MCF 10A (cell line): ENCODE measurements around the gene PLEKHA7. TPM values are rescaled to one million over a fixed set of nuclear protein-coding genes. Genes with fewer than 3 reads are reported as not detected.

ENCODE experiments used
- BruUV-seq: library from RNA; stranded (reverse); fragments of 400-500 nt; replicated peaks from 2 replicates; lab custom pipeline; 2021; lab: Mats Ljungman, UMichigan
- CTCF ChIA-PET: fragments of 300-600 bp; sonication (Branson Sonifier 250); formaldehyde crosslinking; extraction: SDS; loops from one replicate; lab custom pipeline; 2021; ENCODE audit warnings: antibody characterized with exemption, inconsistent platforms; lab: Yijun Ruan, JAX
- POLR2A ChIA-PET: fragments of 300-600, 350-650 bp; sonication (Branson Sonifier 250); formaldehyde crosslinking; extraction: SDS; loops from one replicate; lab custom pipeline; 2020; ENCODE audit warnings: antibody characterized with exemption, inconsistent platforms; lab: Yijun Ruan, JAX
- DNase-seq: peaks from one replicate; pipeline ENCODE4 v3.0.0-alpha.2; 2018; ENCODE audit not compliant: unreplicated experiment
- H3K27ac Mint-ChIP-seq: one replicate; pipeline ENCODE4 v1.8.0; 2022; ENCODE audit warnings: mild to moderate bottlenecking, low read depth, mixed read lengths; ENCODE audit not compliant: unreplicated experiment
- H3K27me3 Mint-ChIP-seq: one replicate; pipeline ENCODE4 v1.8.0; 2022; ENCODE audit warnings: mixed read lengths; ENCODE audit not compliant: insufficient read depth, unreplicated experiment
- H3K36me3 Mint-ChIP-seq: one replicate; pipeline ENCODE4 v1.8.0; 2022; ENCODE audit warnings: mild to moderate bottlenecking, moderate library complexity, mixed read lengths; ENCODE audit not compliant: insufficient read depth, unreplicated experiment
- H3K4me1 Mint-ChIP-seq: one replicate; pipeline ENCODE4 v1.8.0; 2022; ENCODE audit warnings: mixed read lengths; ENCODE audit not compliant: insufficient read depth, unreplicated experiment
- H3K4me3 Mint-ChIP-seq: one replicate; pipeline ENCODE4 v1.8.0; 2022; ENCODE audit warnings: mild to moderate bottlenecking, moderate library complexity, mixed read lengths; ENCODE audit not compliant: unreplicated experiment
- H3K9me3 Mint-ChIP-seq: one replicate; pipeline ENCODE4 v1.8.0; 2022; ENCODE audit warnings: mixed read lengths; ENCODE audit not compliant: unreplicated experiment
- intact Hi-C: fragments of 100-400 bp; cut with micrococcal nuclease; formaldehyde crosslinking; loops from 2 replicates; pipeline ENCODE4 v1.14.1; 2022
- total RNA-seq: library from RNA; stranded (reverse); gene quantifications from 2 replicates; pipeline ENCODE4 v1.2.3, GENCODE V29; 2022
- TF ChIP-seq, protein P1 (sequence below): fragments of 200-600 bp; IDR thresholded peaks from one replicate; pipeline ENCODE4 v1.8.0; 2022; ENCODE audit warnings: antibody characterized with exemption, mild to moderate bottlenecking; ENCODE audit not compliant: unreplicated experiment

The PLEKHA7 gene
- total RNA-seq, 1 experiment from 2014 or later = 2.8 TPM

- H3K4me3 Mint-ChIP-seq = no peak overlapping the region
- no TSS peak for BruUV-seq
- no peak for DNase-seq
- intact Hi-C loops = no loop called here
- ChIA-PET POLR2A (interaction anchor here (1.3 kb wide), 1 partner anchor 27 kb away, joined by 4 read pairs; no protein-coding TSS in a partner anchor), CTCF (interaction anchor here (0.5 to 8.2 kb wide), 16 partner anchors 10 to 446 kb away, joined by 3 to 72 read pairs (median 4); no protein-coding TSS in a partner anchor)
- no peaks in the 10 kb centered on the region for H3K9me3 Mint-ChIP-seq
- H3K27me3 Mint-ChIP-seq = no peaks in the 10 kb centered on the region
- H3K4me1 Mint-ChIP-seq = peaks cover 22% of the 10 kb centered on the region
- TF ChIP-seq, protein P1, sequence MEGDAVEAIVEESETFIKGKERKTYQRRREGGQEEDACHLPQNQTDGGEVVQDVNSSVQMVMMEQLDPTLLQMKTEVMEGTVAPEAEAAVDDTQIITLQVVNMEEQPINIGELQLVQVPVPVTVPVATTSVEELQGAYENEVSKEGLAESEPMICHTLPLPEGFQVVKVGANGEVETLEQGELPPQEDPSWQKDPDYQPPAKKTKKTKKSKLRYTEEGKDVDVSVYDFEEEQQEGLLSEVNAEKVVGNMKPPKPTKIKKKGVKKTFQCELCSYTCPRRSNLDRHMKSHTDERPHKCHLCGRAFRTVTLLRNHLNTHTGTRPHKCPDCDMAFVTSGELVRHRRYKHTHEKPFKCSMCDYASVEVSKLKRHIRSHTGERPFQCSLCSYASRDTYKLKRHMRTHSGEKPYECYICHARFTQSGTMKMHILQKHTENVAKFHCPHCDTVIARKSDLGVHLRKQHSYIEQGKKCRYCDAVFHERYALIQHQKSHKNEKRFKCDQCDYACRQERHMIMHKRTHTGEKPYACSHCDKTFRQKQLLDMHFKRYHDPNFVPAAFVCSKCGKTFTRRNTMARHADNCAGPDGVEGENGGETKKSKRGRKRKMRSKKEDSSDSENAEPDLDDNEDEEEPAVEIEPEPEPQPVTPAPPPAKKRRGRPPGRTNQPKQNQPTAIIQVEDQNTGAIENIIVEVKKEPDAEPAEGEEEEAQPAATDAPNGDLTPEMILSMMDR = no peak
- no peak overlapping the region for H3K27ac Mint-ChIP-seq
- no peaks in the 10 kb centered on the region for H3K36me3 Mint-ChIP-seq
These were observed 230.9 kb downstream of the PLEKHA7 start for GRCh38 chr11:16783321-16783801.

DNA sequence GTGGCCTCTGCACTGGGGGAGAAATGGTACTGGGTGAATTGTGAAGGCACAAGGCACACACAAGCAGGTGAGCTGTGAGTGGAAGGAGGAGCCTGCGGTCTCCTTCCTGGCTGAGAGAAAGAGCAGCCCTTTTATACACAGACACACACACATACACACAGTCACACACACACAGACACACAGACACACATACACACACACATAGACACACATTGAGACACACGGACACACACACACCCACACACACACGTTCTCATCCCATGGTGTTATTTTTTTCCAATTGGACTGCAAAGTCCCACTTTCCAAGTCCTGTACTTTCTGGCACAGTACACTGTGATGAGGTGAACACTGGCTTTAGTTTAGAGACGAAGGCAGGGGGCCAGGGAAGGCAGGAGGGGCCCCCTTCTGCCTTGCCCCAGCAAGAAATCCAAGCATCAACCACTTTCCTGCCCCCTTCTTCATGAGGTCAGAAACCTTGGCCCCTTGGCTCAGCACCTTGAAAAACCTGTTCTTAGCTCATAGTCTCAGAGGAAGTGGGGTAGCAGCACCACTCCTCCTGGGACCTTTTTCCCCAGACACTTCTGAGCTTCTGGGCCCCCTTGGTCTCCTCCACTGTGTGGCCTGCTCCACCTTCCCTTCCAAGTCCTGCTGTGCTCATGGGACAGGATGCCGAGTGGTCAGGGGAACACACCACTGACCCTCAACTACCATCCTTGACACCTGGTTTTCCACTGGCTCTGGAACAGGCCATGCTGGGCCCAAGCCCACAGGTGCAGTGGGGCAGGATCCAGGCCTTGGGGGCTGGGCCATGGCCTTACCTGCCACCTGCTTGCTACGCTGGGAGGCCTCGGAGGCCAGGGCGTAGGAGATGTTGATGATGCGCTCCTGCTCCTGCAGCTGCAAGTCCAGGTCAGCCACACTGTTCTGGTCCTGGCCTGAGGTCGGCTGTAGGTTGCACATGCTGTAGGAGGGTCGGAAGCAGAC is 232.0 kb downstream of the PLEKHA7 start:
- BruUV-seq = no TSS peak
- Mint-ChIP-seq H3K4me1 (peaks cover 10% of the 10 kb centered on the region), H3K27ac (no peak overlapping the region), H3K27me3 (no peaks in the 10 kb centered on the region), H3K36me3 (no peaks in the 10 kb centered on the region), H3K9me3 (no peaks in the 10 kb centered on the region), H3K4me3 (no peak overlapping the region)
- ChIA-PET CTCF (interaction anchor here (0.5 to 7.5 kb wide), 4 partner anchors 22 to 280 kb away, joined by 3 to 72 read pairs (median 6); no protein-coding TSS in a partner anchor), POLR2A (no interaction called here)
- no peak for DNase-seq
- TF ChIP-seq, protein P1 = no peak
- intact Hi-C loops = no loop called here

- H3K36me3 Mint-ChIP-seq = no peaks in the 10 kb centered on the region
- ChIA-PET POLR2A (no interaction called here), CTCF (interaction anchor here (0.5 to 1.2 kb wide), 2 partner anchors 8 to 27 kb away, joined by 7 to 8 read pairs; no protein-coding TSS in a partner anchor)
- peaks cover 7% of the 10 kb centered on the region for H3K4me1 Mint-ChIP-seq
- TF ChIP-seq, protein P1 = no peak
- no peak overlapping the region for H3K4me3 Mint-ChIP-seq
- H3K27me3 Mint-ChIP-seq = no peaks in the 10 kb centered on the region
- no peaks in the 10 kb centered on the region for H3K9me3 Mint-ChIP-seq
- H3K27ac Mint-ChIP-seq = no peak overlapping the region
- intact Hi-C loops = no loop called here
- DNase-seq = no peak
- no TSS peak for BruUV-seq
These were observed 233.3 kb downstream of the PLEKHA7 start for GRCh38 chr11:16780698-16781550.
